BE2C (cell line): Measurements from ENCODE around the gene IL7R.
"Not testable (repeated sequence)": the region's sequence is repeated elsewhere in the genome, so short reads cannot be mapped to it uniquely, and the experiment has no call there.

ENCODE experiments used
- DNase-seq: peaks from one replicate; pipeline ENCODE4 v3.0.0-alpha.2; 2020
- H3K27me3 ChIP-seq: fragments of 250-450 bp; sonication (Bioruptor Pico); 2 replicates; pipeline ENCODE4 v1.5.1; 2020; ENCODE audit warnings: mild to moderate bottlenecking
- H3K36me3 ChIP-seq: fragments of 250-450 bp; sonication (Bioruptor Pico); 2 replicates; pipeline ENCODE4 v1.5.1; 2020; ENCODE audit warnings: mild to moderate bottlenecking
- H3K4me1 ChIP-seq: fragments of 250-450 bp; sonication (Bioruptor Pico); 2 replicates; pipeline ENCODE4 v1.5.1; 2020
- H3K4me3 ChIP-seq: 2 replicates; pipeline ENCODE4 v1.5.1; 2011; ENCODE audit warnings: low read depth, low read length
- H3K9me3 ChIP-seq: fragments of 250-450 bp; sonication (Bioruptor Pico); 2 replicates; pipeline ENCODE4 v1.5.1; 2020
- CTCF ChIP-seq: IDR thresholded peaks from 2 replicates; pipeline ENCODE4 v1.5.1; 2012; ENCODE audit warnings: mild to moderate bottlenecking, low read depth, low read length

Gene IL7R

GRCh38 chr5:35853631-35854030, 3.1 kb upstream of the IL7R start:
- TF ChIP-seq CTCF: no peak
- Histone ChIP-seq H3K27me3 (no peaks in the 10 kb centered on the region), H3K4me3 (no peak overlapping the region), H3K4me1 (no peaks in the 10 kb centered on the region), H3K36me3 (no peaks in the 10 kb centered on the region), H3K9me3 (no peaks in the 10 kb centered on the region)
- DNase-seq: no peak

GRCh38 chr5:35854248-35854647, 2.4 kb upstream of the IL7R start:
- no peaks in the 10 kb centered on the region for H3K4me1 ChIP-seq

GRCh38 chr5:35855187-35855586, 1.5 kb upstream of the IL7R start:
- Histone ChIP-seq H3K27me3 (no peaks in the 10 kb centered on the region), H3K36me3 (no peaks in the 10 kb centered on the region), H3K4me3 (no peak overlapping the region), H3K9me3 (no peaks in the 10 kb centered on the region), H3K4me1 (no peaks in the 10 kb centered on the region)
- DNase-seq: no peak
- no peak for TF ChIP-seq CTCF

More at GRCh38 chr5:35854248-35854647, 2.4 kb upstream of the IL7R start:
- H3K4me3 ChIP-seq: no peak overlapping the region
- no peaks in the 10 kb centered on the region for H3K36me3 ChIP-seq
- no peak for TF ChIP-seq CTCF
- DNase-seq: no peak
- H3K9me3 ChIP-seq: no peaks in the 10 kb centered on the region
- no peaks in the 10 kb centered on the region for H3K27me3 ChIP-seq

- H3K9me3 ChIP-seq, H3K36me3 ChIP-seq, H3K4me1 ChIP-seq, H3K4me3 ChIP-seq, DNase-seq, H3K27me3 ChIP-seq: not testable (repeated sequence)
Observed at GRCh38 chr5:35856186-35856764, 416 bp upstream of the IL7R start.

GRCh38 chr5:35857606-35858205, 1.0 kb downstream of the IL7R start:
- DNase-seq: no peak
- Histone ChIP-seq H3K36me3 (no peaks in the 10 kb centered on the region), H3K4me3 (no peak overlapping the region), H3K27me3 (no peaks in the 10 kb centered on the region), H3K9me3 (no peaks in the 10 kb centered on the region), H3K4me1 (no peaks in the 10 kb centered on the region)
- no peak for TF ChIP-seq CTCF

GRCh38 chr5:35859101-35859661, 2.5 kb downstream of the IL7R start:
- H3K4me1 ChIP-seq: no peaks in the 10 kb centered on the region
- H3K27me3 ChIP-seq: no peaks in the 10 kb centered on the region
- no peak for DNase-seq
- H3K4me3 ChIP-seq: no peak overlapping the region
- no peaks in the 10 kb centered on the region for H3K36me3 ChIP-seq
- H3K9me3 ChIP-seq: no peaks in the 10 kb centered on the region
- no peak for TF ChIP-seq CTCF
